Colon (tissue), 2 donors: ENCODE results near the gene EIF4E1B.

ENCODE experiments used
- FAIRE-seq: peaks from 2 replicates; lab custom pipeline; 2012; peaks lifted over from hg19 to GRCh38; lab: Jason Lieb, UNC
- donor health status: control.
- donor health status: control.

The EIF4E1B gene

GRCh38 chr5:176692839-176693476 lies 62.5 kb downstream of the EIF4E1B start:
- no peak for FAIRE-seq

DNA sequence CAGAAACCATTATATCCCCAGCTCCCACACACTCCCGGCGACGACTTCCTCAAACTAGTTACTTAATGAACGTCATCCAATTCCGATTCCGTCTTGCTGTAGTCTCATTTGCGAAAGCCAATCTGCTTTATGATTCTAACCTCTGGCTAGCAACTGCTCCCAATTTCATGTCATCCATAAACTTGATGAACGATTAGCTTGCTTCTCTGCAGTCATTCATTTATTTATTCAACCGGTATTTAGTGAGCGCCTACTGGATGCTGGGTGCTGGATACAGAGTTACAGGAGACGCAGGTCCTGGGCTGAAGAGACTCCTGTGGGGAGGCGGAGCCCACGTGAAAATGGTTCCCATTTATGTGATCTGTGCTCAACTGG lies 63.0 kb downstream of the EIF4E1B start:
- FAIRE-seq = no peak

DNA sequence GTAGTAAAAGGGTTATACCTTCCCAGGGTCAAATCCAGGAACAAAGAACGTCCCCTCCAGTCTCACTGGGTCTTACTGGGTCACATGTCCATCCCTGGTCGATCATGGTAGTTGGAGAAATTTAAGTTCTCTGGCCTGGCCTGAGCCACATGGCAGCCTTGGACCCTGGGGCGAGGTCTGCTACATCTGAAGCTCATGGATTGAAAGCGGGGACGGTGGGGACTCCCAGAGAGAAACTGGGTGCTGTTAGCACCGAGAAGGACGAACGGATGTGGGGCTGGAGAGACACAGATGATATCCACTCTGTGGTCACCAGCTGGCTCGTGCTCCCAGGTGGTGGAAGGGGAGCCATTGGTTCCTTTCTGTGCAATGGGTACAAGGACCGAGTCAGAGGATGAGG lies 63.7 kb downstream of the EIF4E1B start:
- no peak for FAIRE-seq

GRCh38 chr5:176694631-176695030 lies 64.2 kb downstream of the EIF4E1B start:
- FAIRE-seq = no peak

- FAIRE-seq = no peak
Observed at GRCh38 chr5:176695073-176695472, 64.6 kb downstream of the EIF4E1B start.
